DOHH2 (cell line): Measurements from ENCODE around the gene CPA2.

Experiments
- EZH2phosphoT487 ChIP-seq: fragments of 200-600 bp; sonication (generic); IDR thresholded peaks from 2 replicates; pipeline ENCODE4 v1.6.1; 2017; ENCODE audit warnings: borderline replicate concordance, mild to moderate bottlenecking, antibody characterized with exemption, low read length, moderate library complexity, mixed read lengths
- TF ChIP-seq, protein P1 (sequence below): fragments of 200-600 bp; sonication (generic); IDR thresholded peaks from one replicate; pipeline ENCODE4 v1.5.1; 2014; ENCODE audit warnings: antibody characterized with exemption, mild to moderate bottlenecking, low read depth, low read length; ENCODE audit not compliant: poor library complexity, severe bottlenecking

DNA sequence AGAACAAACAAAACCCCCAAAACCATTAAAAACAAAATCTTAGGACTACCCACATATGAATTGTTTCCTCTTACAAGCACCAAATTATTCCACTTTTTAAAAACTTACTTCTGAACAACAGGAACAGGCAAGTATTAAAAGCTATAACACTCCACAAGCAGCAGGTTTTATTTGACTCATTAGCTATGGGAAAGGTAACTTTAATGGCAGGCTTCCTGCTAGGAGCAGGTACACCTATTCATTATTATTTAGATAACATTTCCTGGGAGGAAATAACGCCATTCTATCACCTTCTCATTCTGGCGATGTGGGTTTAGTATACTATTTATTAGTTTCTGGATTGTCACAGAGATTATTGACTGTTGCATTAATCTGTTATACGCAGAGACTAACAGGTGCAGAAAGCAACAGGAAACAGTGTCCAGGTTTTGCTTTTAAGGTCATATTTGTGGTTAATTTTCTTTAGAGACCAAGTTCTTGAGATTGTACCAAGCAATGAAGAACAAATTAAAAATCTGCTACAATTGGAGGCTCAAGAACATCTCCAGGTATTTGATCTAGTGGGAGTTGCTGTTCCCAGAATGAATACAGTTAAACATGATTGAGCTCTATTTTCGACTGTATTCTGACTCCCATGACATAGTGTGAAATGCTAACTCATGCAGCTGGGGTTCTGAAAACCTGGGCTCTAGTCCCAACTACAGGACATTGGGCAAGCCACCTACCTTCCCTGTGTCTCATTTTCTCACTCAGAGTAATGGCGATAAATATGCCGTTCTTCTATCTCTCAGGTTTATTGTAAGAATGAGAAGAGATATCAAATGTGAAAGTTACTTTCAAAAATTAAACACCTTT, 2.0 kb downstream of the CPA2 start:
- TF ChIP-seq, protein P1, sequence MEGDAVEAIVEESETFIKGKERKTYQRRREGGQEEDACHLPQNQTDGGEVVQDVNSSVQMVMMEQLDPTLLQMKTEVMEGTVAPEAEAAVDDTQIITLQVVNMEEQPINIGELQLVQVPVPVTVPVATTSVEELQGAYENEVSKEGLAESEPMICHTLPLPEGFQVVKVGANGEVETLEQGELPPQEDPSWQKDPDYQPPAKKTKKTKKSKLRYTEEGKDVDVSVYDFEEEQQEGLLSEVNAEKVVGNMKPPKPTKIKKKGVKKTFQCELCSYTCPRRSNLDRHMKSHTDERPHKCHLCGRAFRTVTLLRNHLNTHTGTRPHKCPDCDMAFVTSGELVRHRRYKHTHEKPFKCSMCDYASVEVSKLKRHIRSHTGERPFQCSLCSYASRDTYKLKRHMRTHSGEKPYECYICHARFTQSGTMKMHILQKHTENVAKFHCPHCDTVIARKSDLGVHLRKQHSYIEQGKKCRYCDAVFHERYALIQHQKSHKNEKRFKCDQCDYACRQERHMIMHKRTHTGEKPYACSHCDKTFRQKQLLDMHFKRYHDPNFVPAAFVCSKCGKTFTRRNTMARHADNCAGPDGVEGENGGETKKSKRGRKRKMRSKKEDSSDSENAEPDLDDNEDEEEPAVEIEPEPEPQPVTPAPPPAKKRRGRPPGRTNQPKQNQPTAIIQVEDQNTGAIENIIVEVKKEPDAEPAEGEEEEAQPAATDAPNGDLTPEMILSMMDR = no peak
- no peak for TF ChIP-seq EZH2phosphoT487
